SK-N-SH treated with all-trans-retinoic acid at 6 μM for 48 hours (cell line): ENCODE results near the gene INSL3.

Experiments used
- ESRRG ChIP-seq: fragments of 250-450 bp; sonication (Bioruptor Pico); IDR thresholded peaks from 2 replicates; pipeline ENCODE4 v1.6.1; 2021; ENCODE audit warnings: mild to moderate bottlenecking
- ZC3H10 ChIP-seq: fragments of 250-450 bp; sonication (Bioruptor Pico); IDR thresholded peaks from 2 replicates; pipeline ENCODE4 v1.5.1; 2021; ENCODE audit warnings: mild to moderate bottlenecking, moderate library complexity
- ZNF70 ChIP-seq: fragments of 450-650 bp; formaldehyde crosslinking; IDR thresholded peaks from 2 replicates; pipeline ENCODE4 v1.5.0; 2020; ENCODE audit warnings: mild to moderate bottlenecking, moderate library complexity
- TF ChIP-seq, protein P1 (sequence below): fragments of 250-450 bp; sonication (Bioruptor Pico); IDR thresholded peaks from 2 replicates; pipeline ENCODE4 v1.5.1; 2020; ENCODE audit warnings: low read depth, mild to moderate bottlenecking, moderate library complexity

DNA sequence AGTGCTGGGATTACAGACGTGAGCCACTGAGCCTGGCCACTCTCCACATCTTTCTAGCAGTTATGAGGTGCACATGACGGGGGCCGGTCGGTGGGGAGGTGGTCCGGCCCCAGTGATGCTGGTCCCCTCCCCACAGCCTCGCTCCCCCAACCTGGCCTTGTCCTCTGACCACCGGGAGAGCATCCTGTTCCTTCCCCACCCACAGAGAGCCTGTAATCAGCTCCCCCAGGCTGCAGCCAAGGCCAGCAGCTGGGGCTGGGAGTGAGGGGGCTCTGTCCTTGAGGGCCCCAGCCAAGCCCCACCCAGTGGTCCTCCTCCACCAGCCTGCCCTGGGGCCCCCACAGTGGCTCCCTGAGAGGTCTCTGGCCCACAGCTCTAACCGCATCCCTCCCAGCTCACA, 3.0 kb upstream of the INSL3 start:
- TF ChIP-seq ZNF70 (no peak), ESRRG (CRISPR knock-in tag) (no peak), ZC3H10 (CRISPR knock-in tag) (no peak)
- TF ChIP-seq, protein P1, sequence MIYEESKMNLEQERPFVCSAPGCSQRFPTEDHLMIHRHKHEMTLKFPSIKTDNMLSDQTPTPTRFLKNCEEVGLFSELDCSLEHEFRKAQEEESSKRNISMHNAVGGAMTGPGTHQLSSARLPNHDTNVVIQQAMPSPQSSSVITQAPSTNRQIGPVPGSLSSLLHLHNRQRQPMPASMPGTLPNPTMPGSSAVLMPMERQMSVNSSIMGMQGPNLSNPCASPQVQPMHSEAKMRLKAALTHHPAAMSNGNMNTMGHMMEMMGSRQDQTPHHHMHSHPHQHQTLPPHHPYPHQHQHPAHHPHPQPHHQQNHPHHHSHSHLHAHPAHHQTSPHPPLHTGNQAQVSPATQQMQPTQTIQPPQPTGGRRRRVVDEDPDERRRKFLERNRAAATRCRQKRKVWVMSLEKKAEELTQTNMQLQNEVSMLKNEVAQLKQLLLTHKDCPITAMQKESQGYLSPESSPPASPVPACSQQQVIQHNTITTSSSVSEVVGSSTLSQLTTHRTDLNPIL (CRISPR knock-in tag) = no peak
